Forelimb muscle (tissue), 1 donor: Measurements from ENCODE around the gene CRTC1. TPM values are rescaled to one million over a fixed set of nuclear protein-coding genes. Genes with fewer than 3 reads are reported as not detected.

ENCODE experiments used
- DNase-seq: peaks from one replicate; pipeline ENCODE4 v3.0.0-alpha.2; 2013; ENCODE audit warnings: low read depth
- polyA plus RNA-seq: library from polyadenylated mRNA; unstranded; fragments of 120-200 nt; gene quantifications from one replicate; pipeline ENCODE4 v1.2.1, GENCODE V29; 2013; ENCODE audit not compliant: insufficient read length

Gene CRTC1
- 15.2 TPM for polyA plus RNA-seq

DNA sequence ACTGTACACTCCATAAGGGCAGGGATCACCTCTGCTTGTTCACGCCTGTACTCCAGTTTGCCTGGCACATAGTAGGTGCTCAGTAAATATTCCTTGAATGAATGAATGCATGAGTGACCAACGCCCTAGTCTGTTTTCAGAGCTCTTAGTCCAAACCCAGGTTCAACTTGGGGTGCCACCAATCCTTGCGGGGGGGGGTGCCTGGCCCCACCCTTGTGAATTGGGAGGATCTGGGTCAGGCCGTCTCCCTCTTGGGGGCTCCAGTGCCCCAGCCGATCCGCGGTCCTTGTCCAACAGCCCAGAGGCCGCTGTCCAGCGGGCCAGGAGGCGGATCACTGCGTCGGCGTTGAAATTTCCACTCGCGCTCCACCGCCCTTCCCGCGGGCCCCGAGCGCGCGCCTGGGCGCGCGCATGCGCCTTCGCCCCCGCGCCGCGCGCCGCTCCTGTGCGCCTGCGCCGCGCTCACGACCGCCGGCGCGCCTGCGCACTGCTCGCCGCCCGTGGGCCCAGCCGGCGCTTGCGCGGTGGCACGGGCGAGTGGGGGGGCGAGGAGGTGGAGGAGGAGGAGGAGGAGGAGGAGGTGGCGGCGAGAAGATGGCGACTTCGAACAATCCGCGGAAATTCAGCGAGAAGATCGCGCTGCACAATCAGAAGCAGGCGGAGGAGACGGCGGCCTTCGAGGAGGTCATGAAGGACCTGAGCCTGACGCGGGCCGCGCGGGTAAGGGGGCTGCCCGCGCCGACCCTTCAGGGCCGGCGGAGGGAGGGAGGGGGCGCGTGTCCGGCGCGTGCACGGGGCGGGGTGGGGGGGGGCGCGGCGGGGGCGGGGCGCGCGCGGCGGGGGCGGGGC, at the start of gene CRTC1:
Gene CRTC1 (plus strand): TSS at position 572 of the 849 bp plus-strand sequence. CDS start 23 bp downstream, at position 595.
- DNase-seq = peak; percentile 87

GRCh38 chr19:18634612-18635297, 48.7 kb upstream of the CRTC1 start:
- DNase-seq = no peak

DNA sequence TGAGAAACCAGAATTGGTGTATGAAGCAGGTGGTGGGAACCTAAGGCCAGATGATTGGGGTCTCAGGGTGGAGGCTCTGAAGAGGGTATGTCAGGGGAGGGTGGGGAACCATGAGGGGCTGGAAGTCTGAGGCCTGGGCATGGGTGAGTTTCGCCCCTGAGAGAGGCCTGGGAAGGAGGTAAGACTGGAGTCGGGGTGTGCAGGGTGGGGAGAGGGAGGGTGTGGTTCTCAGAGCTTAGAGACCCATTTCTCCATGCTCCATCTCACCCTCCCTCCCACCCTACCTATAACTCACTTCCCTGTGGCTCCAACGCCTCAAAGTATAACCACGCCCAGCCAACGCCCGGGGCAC, 47.7 kb upstream of the CRTC1 start:
- DNase-seq = no peak

GRCh38 chr19:18636183-18636968, 47.1 kb upstream of the CRTC1 start:
- DNase-seq = peak; percentile 48

DNA sequence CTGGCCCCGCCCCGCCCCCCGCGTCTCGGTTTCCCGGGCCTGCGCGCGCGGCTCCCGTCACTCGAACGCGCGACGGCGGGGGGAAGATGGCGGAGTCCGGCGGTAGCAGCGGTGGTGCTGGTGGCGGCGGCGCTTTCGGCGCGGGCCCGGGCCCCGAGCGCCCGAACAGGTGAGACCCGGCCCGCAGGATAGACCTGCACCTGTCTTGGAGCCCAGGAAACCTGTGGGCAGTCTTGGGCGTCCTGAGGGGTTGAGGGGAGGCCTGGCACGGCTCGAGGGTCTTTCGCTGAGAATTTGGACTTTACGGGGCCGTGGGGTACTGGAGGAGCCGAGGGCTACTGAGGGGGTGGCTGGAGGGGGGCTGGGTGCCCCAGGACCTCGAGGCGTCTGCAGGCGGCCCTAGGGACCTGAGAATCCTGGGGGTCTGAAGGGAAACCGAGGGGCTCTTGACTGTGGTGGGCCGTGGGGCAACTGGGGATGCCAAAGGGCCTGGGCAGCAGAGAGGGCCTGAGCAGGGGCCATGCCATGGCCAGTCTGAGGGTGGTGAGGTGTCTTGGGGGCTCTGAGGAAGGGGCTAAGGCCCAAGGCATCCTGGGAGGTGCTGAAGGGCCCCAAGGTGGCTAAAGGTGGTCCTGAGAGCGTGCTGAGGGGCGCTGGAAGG, 46.4 kb upstream of the CRTC1 start, which contains the start of gene KLHL26:
Gene KLHL26 (plus strand): TSS at position 60 of the 661 bp plus-strand sequence. CDS start 27 bp downstream, at position 87.
- DNase-seq = no peak

GRCh38 chr19:18637673-18638630, 45.5 kb upstream of the CRTC1 start:
- no peak for DNase-seq

DNA sequence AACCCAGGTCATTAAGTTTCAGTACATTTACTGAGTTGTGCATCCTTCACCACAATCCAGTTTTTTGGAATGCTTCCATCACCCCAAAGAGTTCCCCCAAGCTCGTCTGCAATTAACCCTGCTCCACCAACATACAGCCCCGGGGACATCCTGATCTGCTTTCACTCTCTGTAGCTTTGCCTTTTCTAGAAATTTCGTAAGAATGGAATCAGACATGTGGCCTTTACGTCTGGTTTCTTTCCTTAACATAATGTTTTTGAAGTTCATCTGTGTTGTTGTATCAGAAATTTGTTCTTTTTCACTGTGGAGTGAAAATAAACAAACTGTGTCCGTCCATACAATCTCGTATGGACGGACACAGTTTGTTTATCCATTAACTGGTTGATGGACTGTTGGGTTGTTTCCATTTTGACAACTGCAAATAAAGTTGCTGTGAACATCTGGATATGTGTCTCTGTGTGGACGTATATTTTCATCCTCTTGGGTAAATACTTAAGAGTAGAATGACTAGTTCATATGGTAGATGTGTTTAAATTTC, 43.7 kb upstream of the CRTC1 start:
- DNase-seq = no peak

- DNase-seq = no peak
Measured at GRCh38 chr19:18644196-18645034, 39.1 kb upstream of the CRTC1 start.

GRCh38 chr19:18645035-18645511, 38.4 kb upstream of the CRTC1 start:
- DNase-seq = no peak

GRCh38 chr19:18646535-18647370, 36.7 kb upstream of the CRTC1 start:
- no peak for DNase-seq

GRCh38 chr19:18647371-18647767, 36.1 kb upstream of the CRTC1 start:
- no peak for DNase-seq

- DNase-seq = no peak
Measured at GRCh38 chr19:18647807-18648206, 35.7 kb upstream of the CRTC1 start.

- no peak for DNase-seq
Measured at GRCh38 chr19:18648973-18649315, 34.5 kb upstream of the CRTC1 start.

DNA sequence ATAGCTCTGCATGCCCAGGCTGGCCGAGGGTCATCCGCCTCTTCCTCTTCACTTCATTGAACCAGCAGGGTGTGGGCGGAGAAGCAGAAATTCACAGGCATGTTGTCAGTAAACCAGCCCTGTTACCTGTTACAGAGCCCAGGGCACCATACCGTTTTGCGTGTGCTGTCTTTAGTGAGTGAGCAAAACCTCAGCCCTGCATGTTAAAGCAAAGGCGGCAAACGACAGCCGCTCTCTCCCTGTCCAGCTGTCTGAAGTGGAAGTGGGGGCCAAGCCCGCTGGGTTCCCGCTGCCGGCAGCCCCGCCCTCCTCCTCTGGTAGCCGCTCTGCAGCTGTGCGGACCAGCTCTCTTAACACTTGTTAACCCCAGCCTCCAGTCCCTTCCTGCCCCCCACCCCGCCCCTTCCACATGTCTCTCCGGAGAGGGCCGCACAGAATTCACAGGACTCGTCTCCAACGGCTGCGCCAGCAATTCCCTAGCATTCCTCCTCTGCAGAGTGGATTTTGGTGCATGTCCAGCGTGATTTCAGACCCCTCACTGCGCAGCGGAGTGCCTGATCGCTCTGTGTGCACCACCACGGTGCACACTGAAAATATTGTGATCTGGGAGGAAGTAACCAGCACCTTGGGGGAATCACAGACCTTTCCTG, 34.0 kb upstream of the CRTC1 start:
- peak; percentile 59 for DNase-seq

DNA sequence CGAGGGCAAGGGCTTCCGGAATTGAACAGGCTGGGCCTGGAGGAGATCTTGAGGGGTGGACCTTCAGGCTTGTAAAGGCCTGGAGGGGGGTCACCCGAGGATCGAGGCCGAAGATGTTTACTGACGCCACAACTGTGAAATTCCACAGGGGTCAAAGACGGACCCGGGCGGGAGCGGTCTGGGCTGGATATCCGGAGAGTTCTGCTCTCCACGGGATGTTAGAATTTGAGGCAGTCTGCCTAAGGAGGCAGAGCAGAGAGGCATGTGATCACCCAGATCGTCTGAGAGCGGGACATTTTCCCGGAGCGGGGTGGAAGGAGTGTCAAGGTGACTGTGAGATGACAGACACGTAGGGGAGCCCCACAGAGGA, 33.5 kb upstream of the CRTC1 start:
- peak; percentile 32 for DNase-seq

- no peak for DNase-seq
Measured at GRCh38 chr19:18650468-18651041, 32.9 kb upstream of the CRTC1 start.

DNA sequence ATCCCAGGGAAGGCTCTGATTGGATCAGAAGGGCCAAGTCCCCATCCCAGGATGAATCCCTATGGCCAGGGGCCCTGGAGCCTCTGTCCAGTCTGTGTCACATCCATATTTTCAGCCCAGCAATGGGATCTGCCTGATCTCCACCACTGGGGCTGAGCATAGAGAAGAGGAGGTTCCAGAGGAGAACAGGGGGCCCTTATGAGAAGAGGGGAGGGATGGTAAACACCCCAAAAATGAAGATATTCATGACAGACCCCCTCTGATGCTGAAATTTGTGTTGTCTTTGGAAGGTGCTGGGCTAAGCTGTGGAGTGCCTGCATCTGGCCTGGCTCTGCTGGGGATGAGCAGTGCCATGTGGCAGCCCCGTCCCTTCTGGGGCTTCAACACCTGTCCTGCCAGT, 32.2 kb upstream of the CRTC1 start:
- DNase-seq = no peak
